Amygdala (tissue), 56 donors: Measurements from ENCODE around the gene PLXNA2.
A peak's percentile ranks its signal among the peaks of the same experiment; 100 is the strongest.

Experiments
- DNase-seq, 56 donors: peaks; one replicate each; lab custom pipeline; 2025; lab: John Stamatoyannopoulos, UW

PLXNA2 gene

GRCh38 chr1:208083715-208084085 is 160.5 kb downstream of the PLXNA2 start:
- no peak for DNase-seq

- DNase-seq = no peak
Measured at GRCh38 chr1:208083016-208083714, 161.0 kb downstream of the PLXNA2 start.

DNA sequence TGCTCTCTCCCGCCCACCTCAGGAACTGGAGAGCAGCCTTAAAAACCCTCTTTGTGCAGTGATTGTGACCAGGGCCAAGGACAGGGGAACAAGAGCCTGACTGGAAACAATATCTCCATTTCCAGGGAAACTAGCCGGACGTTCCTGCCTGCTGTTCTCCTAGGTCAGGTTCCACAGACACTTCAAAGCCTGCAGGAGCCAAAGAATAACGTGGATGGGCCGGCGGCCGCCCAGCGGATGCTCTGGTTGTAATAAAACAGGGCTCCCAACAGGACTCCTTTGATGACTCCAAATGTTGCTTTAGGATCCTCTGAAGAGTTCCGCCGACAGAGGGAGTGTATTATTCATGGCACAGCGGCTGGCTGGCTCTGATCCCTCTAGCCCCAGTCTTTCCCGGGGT is 162.2 kb downstream of the PLXNA2 start:
- DNase-seq = peak in 19 of 56 donors; percentile 8 to 67 (median 35)

DNA sequence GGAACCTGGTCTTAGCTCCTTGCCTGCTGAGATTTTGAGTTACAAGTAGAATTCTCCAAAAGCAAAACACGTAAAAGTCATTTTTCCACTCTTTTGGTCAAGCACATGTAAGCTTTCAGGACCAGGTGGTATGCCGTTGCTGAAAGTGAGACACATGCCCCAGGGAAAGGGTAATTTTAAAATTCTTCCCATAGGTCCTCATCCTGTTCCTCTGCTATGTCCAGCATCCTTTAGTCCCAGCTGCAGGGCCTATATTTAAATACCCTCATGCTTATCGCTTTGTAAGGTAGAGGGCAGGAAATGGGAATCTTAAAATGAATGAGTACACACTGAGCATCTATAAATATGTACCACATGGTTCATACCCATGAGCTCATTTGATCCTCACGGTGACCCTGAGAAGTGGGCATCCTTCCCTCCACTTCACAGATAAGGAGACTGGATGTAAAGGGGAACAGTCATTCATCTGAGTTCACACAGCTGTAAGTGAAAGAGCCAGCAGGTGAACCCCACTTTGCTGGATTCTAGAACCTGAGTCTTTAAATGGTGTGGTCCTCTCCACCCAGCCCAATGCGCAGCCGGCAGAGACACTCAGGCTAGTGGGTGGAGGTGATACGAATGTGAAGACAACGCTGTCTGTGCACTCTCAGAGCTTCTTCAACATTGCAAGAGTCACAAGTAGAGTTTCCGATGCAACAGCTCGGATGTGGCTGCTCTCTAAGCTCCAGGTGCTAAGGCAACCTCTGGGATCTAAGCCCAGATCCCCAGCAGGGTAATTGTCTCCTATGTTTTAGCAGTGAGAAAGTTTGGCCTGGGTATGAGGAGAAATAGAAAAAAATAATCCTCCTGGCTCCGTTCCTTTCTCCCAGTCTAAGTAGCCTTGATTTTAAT is 163.5 kb downstream of the PLXNA2 start:
- peak in 6 of 56 donors; percentile 7 to 28 (median 17) for DNase-seq

GRCh38 chr1:208079161-208079560 is 165.0 kb downstream of the PLXNA2 start:
- DNase-seq = no peak

GRCh38 chr1:208078752-208079151 is 165.4 kb downstream of the PLXNA2 start:
- DNase-seq = peak in 20 of 56 donors; percentile 11 to 58 (median 26)

GRCh38 chr1:208077232-208078075 is 166.7 kb downstream of the PLXNA2 start:
- peak in 17 of 56 donors; percentile 15 to 54 (median 26) for DNase-seq

GRCh38 chr1:208074353-208074752 is 169.8 kb downstream of the PLXNA2 start:
- DNase-seq = no peak

- no peak for DNase-seq
Measured at GRCh38 chr1:208071435-208072031, 172.7 kb downstream of the PLXNA2 start.

- no peak for DNase-seq
Measured at GRCh38 chr1:208069908-208070307, 174.3 kb downstream of the PLXNA2 start.

DNA sequence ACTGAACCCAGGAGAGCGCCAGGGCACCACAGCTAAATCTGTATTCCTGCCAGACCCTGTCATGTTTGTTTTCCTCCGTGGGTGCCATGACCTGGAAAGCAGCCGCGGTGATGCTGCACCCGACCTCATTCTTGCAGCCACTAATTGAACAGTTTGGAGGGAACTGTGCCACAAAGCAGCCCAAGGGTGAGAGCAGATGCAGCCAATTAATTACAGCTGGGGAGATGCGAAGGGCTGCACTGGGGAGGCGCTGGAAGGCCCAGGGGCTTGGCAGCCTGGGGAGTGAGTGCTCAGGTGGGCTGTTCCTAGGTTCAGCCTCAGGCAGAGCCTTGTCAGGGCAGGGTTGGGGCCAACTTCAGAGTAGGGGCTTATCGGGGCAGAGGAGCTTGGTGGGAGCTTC is 174.9 kb downstream of the PLXNA2 start:
- no peak for DNase-seq

- DNase-seq = no peak
Measured at GRCh38 chr1:208068908-208069307, 175.3 kb downstream of the PLXNA2 start.

GRCh38 chr1:208068407-208068806 is 175.8 kb downstream of the PLXNA2 start:
- no peak for DNase-seq

DNA sequence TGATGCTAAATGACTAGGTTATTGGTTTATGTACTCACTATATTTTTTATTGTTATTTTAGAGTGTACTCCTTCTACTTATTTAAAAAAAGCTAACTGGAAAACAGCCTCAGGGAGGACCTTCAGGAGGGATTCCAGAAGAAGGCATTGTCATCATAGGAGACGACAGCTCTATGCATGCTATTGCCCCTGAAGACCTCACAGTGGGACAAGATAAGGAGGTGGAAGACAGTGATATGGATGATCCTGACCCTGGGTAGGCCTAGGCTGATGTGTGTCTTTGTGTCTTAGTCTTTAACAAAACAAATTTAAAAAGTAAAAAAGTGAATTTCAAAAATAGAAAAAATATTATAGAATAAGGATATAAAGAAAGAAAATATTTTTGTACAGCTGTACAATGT is 177.6 kb downstream of the PLXNA2 start:
- DNase-seq = no peak

GRCh38 chr1:208065862-208066261 is 178.3 kb downstream of the PLXNA2 start:
- DNase-seq = peak in 14 of 56 donors; percentile 12 to 59 (median 35)

GRCh38 chr1:208061632-208062031 is 182.6 kb downstream of the PLXNA2 start:
- DNase-seq = no peak

GRCh38 chr1:208061118-208061517 is 183.1 kb downstream of the PLXNA2 start:
- DNase-seq = no peak

DNA sequence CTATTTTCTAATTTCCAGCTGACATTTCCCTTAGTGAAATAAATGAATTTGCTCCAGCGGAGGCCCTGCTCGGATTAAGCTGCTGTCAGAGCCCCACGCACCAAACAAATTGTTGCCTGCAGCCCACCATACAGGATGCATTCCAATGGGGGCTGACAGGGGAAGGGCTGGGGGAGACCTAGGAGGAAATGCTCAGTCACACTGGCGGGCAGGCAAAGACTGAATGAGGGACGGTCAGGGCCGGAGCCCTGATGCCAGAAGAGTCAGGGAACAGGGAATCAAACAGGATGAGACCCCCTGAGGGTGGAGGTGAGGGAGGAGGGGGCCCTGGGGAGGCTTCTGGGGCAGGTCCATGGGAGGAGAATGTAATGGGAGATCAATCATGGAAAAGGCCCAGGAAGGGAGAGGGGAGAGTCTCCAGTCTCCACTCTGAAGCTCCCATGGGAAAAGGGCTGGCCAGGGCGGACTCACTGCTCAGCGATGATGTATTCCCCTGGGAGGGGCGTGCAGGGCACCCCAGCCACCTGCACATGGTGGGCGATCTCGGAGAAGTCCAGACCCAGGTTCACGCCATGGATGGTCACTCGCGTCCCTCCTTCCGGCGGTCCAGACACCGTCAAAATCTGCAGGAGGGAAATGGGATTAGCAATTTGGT is 183.8 kb downstream of the PLXNA2 start:
- DNase-seq = no peak

DNA sequence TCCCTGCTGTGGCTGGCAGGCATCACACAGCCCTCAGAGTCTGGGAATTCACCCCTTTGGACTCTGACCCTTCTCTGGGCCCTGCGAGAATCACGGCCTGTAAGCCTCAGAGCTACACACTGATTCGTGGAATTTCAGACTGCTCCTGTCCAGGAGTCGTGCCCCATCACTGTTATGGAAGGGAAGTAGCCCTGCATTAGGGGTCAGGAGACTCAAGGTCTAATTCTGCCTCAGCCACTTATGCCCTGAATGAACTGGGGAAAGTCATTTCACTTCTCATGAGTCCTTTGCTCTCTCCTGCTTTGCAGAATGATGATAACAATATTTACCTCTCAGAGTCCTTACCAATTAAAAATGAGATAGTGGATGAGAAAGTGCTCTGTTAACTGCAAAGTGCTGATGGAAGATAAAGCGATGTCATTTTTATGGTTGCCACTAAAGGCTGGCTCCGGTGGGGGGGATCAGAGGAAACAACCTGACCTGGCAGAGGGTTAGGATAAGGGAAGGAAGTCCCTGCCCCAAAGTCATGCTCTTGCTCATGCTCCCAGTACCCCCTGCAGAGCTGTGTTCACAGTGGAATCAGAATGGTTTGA is 184.7 kb downstream of the PLXNA2 start:
- DNase-seq = no peak
